Measurements from ENCODE around the gene LHCGR. TPM values are rescaled to one million over a fixed set of nuclear protein-coding genes. Genes with fewer than 3 reads are reported as not detected.

LHCGR gene
- total RNA-seq, 1 experiment from 2014 or later: not detected

- CTCF ChIA-PET: no interaction called here
- Histone ChIP-seq H3K36me3 (ENCODE audit: control insufficient read depth, insufficient read depth, low read length) (no peaks in the 10 kb centered on the region), H3K27me3 (replicated peaks; ENCODE audit: control insufficient read depth, insufficient read depth, low read length) (no peaks in the 10 kb centered on the region), H3K4me3 (ENCODE audit: low read depth, low read length) (no peak overlapping the region), H3K4me1 (no peaks in the 10 kb centered on the region), H3K9me3 (no peaks in the 10 kb centered on the region)
- Mint-ChIP-seq H3K27ac (ENCODE audit: unreplicated experiment) (no peak overlapping the region), H3K4me3 (ENCODE audit: unreplicated experiment) (no peak overlapping the region), H3K36me3 (ENCODE audit: insufficient read depth, unreplicated experiment) (no peaks in the 10 kb centered on the region), H3K4me1 (ENCODE audit: low read depth, unreplicated experiment) (peaks cover 5% of the 10 kb centered on the region), H3K9me3 (ENCODE audit: unreplicated experiment) (no peaks in the 10 kb centered on the region), H3K27me3 (ENCODE audit: insufficient read depth, unreplicated experiment) (peaks cover 9% of the 10 kb centered on the region)
- no peak for DNase-seq
- BruUV-seq (replicated peaks): no TSS peak
- POLR2A ChIA-PET: no interaction called here
- no peak for TF ChIP-seq CTCF (IDR thresholded peaks at IDR 0.05; ENCODE audit: insufficient read depth in 1 of 2, low read depth in 1 of 2, low read length in 1 of 2, severe bottlenecking in 1 of 2, unreplicated experiment in 1 of 2)
- intact Hi-C loops (cut with micrococcal nuclease; ENCODE audit: unreplicated experiment): no loop called here
These were observed 27.2 kb downstream of the LHCGR start for GRCh38 chr2:48728295-48728694.

- ChIA-PET CTCF (no interaction called here), POLR2A (no interaction called here)
- no peaks in the 10 kb centered on the region for H3K27me3 ChIP-seq (replicated peaks; ENCODE audit: control insufficient read depth, insufficient read depth, low read length)
- intact Hi-C loops (cut with micrococcal nuclease; ENCODE audit: unreplicated experiment): no loop called here
- Mint-ChIP-seq H3K36me3 (ENCODE audit: insufficient read depth, unreplicated experiment) (no peaks in the 10 kb centered on the region), H3K9me3 (ENCODE audit: unreplicated experiment) (no peaks in the 10 kb centered on the region), H3K27me3 (ENCODE audit: insufficient read depth, unreplicated experiment) (peaks cover 6% of the 10 kb centered on the region), H3K27ac (ENCODE audit: unreplicated experiment) (no peak overlapping the region), H3K4me1 (ENCODE audit: low read depth, unreplicated experiment) (no peaks in the 10 kb centered on the region), H3K4me3 (ENCODE audit: unreplicated experiment) (no peak overlapping the region)
- H3K4me3 ChIP-seq (ENCODE audit: low read depth, low read length): no peak overlapping the region
- no TSS peak for BruUV-seq (replicated peaks)
- no peaks in the 10 kb centered on the region for H3K9me3 ChIP-seq
- no peaks in the 10 kb centered on the region for H3K36me3 ChIP-seq (ENCODE audit: control insufficient read depth, insufficient read depth, low read length)
- H3K4me1 ChIP-seq: no peaks in the 10 kb centered on the region
- no peak for TF ChIP-seq CTCF (IDR thresholded peaks at IDR 0.05; ENCODE audit: insufficient read depth in 1 of 2, low read depth in 1 of 2, low read length in 1 of 2, severe bottlenecking in 1 of 2, unreplicated experiment in 1 of 2)
- no peak for DNase-seq
These were observed 28.0 kb downstream of the LHCGR start for GRCh38 chr2:48727560-48727959.

- ChIA-PET CTCF (interaction anchor here (0.7 to 1.7 kb wide), 2 partner anchors 126 to 207 kb away, joined by 3 to 9 read pairs; no protein-coding TSS in a partner anchor), POLR2A (no interaction called here)
- H3K27ac Mint-ChIP-seq (ENCODE audit: unreplicated experiment): no peak overlapping the region
- Histone ChIP-seq H3K9me3 (no peaks in the 10 kb centered on the region), H3K27me3 (replicated peaks; ENCODE audit: control insufficient read depth, insufficient read depth, low read length) (no peaks in the 10 kb centered on the region), H3K36me3 (ENCODE audit: control insufficient read depth, insufficient read depth, low read length) (no peaks in the 10 kb centered on the region), H3K4me3 (ENCODE audit: low read depth, low read length) (no peak overlapping the region), H3K4me1 (no peaks in the 10 kb centered on the region)
- H3K27me3 Mint-ChIP-seq (ENCODE audit: insufficient read depth, unreplicated experiment): peaks cover 3% of the 10 kb centered on the region
- no peak overlapping the region for H3K4me3 Mint-ChIP-seq (ENCODE audit: unreplicated experiment)
- no peaks in the 10 kb centered on the region for H3K4me1 Mint-ChIP-seq (ENCODE audit: low read depth, unreplicated experiment)
- H3K9me3 Mint-ChIP-seq (ENCODE audit: unreplicated experiment): no peaks in the 10 kb centered on the region
- no TSS peak for BruUV-seq (replicated peaks)
- TF ChIP-seq CTCF (IDR thresholded peaks at IDR 0.05; ENCODE audit: insufficient read depth in 1 of 2, low read depth in 1 of 2, low read length in 1 of 2, severe bottlenecking in 1 of 2, unreplicated experiment in 1 of 2): peak in 1 of 2 experiments; percentile 53
- no peaks in the 10 kb centered on the region for H3K36me3 Mint-ChIP-seq (ENCODE audit: insufficient read depth, unreplicated experiment)
- intact Hi-C loops (cut with micrococcal nuclease; ENCODE audit: unreplicated experiment): loop anchor here (1.0 kb wide), 2 partner anchors 104 to 126 kb away; no protein-coding TSS in a partner anchor
- peak; percentile 25 to 41 for DNase-seq
These were observed 29.6 kb downstream of the LHCGR start for GRCh38 chr2:48725696-48726494.
